Dendritic cell treated with granulocyte-macrophage colony-stimulating factor and Interleukin-4, amounts not matched to agents 40 ng/mL and 50 ng/mL, for 4 days (primary cell): ENCODE measurements around the gene ADGRB3.

Source experiments
- H3K27ac Mint-ChIP-seq: one replicate; pipeline ENCODE4 v1.8.0; 2022; ENCODE audit warnings: mild to moderate bottlenecking, mixed read lengths
- H3K27me3 Mint-ChIP-seq: one replicate; pipeline ENCODE4 v1.8.0; 2022; ENCODE audit warnings: mild to moderate bottlenecking, mixed read lengths
- H3K36me3 Mint-ChIP-seq: one replicate; pipeline ENCODE4 v1.8.0; 2022; ENCODE audit warnings: low read depth, mixed read lengths
- H3K4me1 Mint-ChIP-seq: one replicate; pipeline ENCODE4 v1.8.0; 2022; ENCODE audit warnings: low read depth, mixed read lengths
- H3K4me3 Mint-ChIP-seq: one replicate; pipeline ENCODE4 v1.8.0; 2022; ENCODE audit warnings: mild to moderate bottlenecking, moderate library complexity, mixed read lengths
- H3K9me3 Mint-ChIP-seq: one replicate; pipeline ENCODE4 v1.8.0; 2022; ENCODE audit warnings: mixed read lengths
- intact Hi-C: fragments of 100-400 bp; cut with micrococcal nuclease; formaldehyde crosslinking; loops from one replicate; pipeline ENCODE4 v1.15.0; 2022

Gene ADGRB3

DNA sequence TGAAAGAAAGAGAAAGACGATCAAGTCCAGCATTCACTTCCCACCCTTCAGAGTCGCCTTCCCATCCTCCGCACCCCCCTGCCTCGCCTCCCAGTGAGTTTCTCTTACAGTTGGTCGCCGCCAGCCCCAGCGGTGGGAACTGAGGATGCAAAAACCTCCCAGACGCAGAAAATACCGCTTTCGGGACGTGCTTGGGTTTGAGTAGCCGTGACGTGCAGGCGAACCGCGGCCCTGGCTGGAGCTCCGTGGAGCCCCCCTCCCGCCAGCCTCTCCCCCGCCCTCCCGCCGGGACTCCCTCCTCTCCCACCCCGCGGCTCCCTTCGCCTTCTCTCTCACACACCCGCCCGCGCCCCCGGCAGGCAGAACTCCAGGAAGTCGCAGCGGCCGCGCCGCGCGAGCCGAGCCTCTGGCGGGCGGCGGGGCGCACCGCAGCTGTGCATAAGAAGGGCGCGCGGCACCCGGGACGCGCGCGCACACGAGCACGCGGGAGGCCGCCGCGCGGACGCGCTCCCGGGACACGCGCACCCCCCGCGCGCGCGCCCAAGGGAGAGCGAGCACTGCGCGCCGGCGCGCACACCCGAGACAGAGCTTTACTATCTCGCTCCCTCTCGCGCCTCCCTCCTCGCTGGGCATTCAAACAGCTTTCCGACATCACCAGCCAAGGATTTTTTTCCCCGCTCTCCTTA, at the start of gene ADGRB3:
ADGRB3 (plus strand) TSS at position 557 of the 686 bp plus-strand sequence. CDS start 3,394 bp downstream, outside the sequence.
- intact Hi-C loops, result loop anchor here (5.0 kb wide), 1 partner anchor 332 kb away; no protein-coding TSS in a partner anchor
- H3K36me3 Mint-ChIP-seq, result peaks cover 10% of the 10 kb centered on the region
- H3K4me1 Mint-ChIP-seq, result peaks cover 29% of the 10 kb centered on the region
- peaks cover 50% of the 10 kb centered on the region for H3K27me3 Mint-ChIP-seq
- peak within 1 kb of the TSS; percentile 17 for H3K27ac Mint-ChIP-seq
- peak within 1 kb of the TSS; percentile 74 for H3K4me3 Mint-ChIP-seq
- H3K9me3 Mint-ChIP-seq, result no peaks in the 10 kb centered on the region

DNA sequence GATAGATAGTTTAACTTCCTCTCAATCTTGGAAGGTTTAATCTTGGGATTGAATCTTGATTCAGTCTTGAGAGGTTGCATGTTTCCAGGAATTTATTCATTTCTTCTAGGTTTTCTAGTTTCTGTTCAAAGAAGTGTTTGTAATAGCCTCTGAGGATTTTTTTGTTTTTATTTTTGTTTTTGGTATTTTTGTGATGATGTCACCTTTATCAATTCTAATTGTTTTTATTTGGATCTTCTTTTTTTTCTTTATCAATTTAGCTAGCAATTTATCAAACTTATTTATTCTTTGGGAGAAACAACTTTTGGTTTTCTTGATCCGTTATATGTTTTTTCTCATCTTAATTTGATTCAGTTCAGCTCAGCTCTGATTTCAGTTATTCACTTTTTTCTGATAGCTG, 41.5 kb upstream of the ADGRB3 start:
- Mint-ChIP-seq H3K27ac (no peak overlapping the region), H3K4me1 (no peaks in the 10 kb centered on the region), H3K9me3 (peaks cover 8% of the 10 kb centered on the region), H3K36me3 (no peaks in the 10 kb centered on the region), H3K4me3 (no peak overlapping the region), H3K27me3 (no peaks in the 10 kb centered on the region)
- intact Hi-C loops, result no loop called here

DNA sequence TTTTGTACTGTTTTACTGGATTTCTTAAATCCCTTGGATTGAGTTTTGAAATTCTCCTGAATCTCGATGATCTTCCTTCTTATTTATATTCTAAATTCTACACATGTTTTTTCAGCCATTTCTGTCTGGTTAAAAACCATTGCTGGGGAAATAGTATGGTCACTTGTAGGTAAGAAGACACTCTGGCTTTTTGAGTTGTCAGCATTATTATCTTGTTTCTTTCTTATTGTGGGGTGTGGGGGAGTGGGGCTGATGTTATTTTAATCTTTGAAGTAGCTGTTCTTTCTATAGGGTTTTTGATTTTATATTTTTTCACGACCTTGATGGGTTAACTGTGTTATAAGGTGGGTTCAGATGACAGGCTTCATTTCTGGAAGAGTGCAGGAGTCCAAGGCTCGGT, 37.4 kb upstream of the ADGRB3 start:
- H3K27ac Mint-ChIP-seq, result no peak overlapping the region
- no peaks in the 10 kb centered on the region for H3K4me1 Mint-ChIP-seq
- H3K4me3 Mint-ChIP-seq, result no peak overlapping the region
- intact Hi-C loops, result no loop called here
- no peaks in the 10 kb centered on the region for H3K27me3 Mint-ChIP-seq
- H3K36me3 Mint-ChIP-seq, result no peaks in the 10 kb centered on the region
- H3K9me3 Mint-ChIP-seq, result peaks cover 8% of the 10 kb centered on the region

DNA sequence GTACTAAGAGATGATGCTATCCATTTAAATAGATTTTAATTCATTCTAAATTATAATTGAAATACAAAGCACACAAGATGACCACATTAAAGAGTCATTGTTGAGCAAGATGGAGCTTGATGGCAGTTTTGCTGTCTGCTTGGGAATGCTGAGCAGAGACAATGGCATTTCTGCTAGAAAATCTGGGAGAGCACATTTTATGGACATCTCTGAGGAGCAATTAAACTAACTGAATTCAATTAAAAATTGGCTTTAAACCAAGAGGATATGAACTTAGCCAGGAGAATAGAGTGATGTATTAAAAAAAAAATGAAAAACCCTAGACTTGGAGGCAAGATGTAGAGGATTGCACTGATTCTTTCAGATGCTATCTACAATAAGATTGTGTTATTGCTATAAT, 19.1 kb upstream of the ADGRB3 start:
- Mint-ChIP-seq H3K4me3 (no peak overlapping the region), H3K4me1 (peaks cover 9% of the 10 kb centered on the region), H3K9me3 (no peaks in the 10 kb centered on the region), H3K27me3 (no peaks in the 10 kb centered on the region), H3K36me3 (no peaks in the 10 kb centered on the region), H3K27ac (no peak overlapping the region)
- intact Hi-C loops, result no loop called here

DNA sequence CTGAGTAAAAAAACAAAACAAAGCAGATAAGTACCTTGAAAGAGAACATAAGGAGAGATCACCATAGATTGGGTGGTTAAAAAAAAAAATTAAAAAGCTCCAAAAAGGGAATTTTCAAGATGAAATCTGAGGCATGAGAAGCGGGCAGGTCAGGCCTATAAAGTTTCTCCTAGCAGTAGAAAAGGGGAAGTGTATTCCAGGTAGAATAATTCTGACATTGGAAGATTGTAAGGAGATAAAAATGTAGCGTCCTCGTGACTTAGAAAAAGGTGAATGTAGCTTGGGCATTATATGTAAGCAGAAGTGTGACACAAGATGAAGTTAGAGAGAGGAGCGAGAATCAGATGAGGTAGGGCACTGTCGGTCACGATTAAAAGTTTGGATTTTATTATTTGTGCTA, 9.1 kb upstream of the ADGRB3 start:
- no peak overlapping the region for H3K4me3 Mint-ChIP-seq
- H3K27ac Mint-ChIP-seq, result no peak overlapping the region
- intact Hi-C loops, result no loop called here
- no peaks in the 10 kb centered on the region for H3K36me3 Mint-ChIP-seq
- H3K9me3 Mint-ChIP-seq, result no peaks in the 10 kb centered on the region
- peaks cover 5% of the 10 kb centered on the region for H3K4me1 Mint-ChIP-seq
- peaks cover 6% of the 10 kb centered on the region for H3K27me3 Mint-ChIP-seq

DNA sequence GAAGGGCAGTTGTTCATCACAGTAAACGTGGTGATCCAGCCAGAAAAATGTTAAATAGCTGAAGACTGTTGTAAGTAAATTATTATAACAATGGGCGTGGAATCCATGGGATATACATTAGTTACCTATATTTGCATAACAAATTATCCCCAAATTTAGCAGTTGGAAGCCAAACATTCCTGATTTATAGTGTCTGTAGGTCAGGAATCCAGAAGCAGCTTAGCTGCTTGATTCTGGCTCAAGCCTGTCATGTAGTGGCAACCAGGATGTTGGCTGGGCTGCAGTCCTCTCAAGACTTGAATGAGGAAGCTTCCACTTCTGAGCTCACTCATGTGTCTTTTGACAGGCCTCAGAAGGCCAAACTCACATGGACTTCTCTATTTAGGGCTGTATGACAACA, 6.9 kb upstream of the ADGRB3 start:
- no peaks in the 10 kb centered on the region for H3K36me3 Mint-ChIP-seq
- H3K9me3 Mint-ChIP-seq, result no peaks in the 10 kb centered on the region
- H3K4me3 Mint-ChIP-seq, result no peak overlapping the region
- intact Hi-C loops, result no loop called here
- peak overlapping the region; percentile 41 for H3K27ac Mint-ChIP-seq
- peaks cover 5% of the 10 kb centered on the region for H3K4me1 Mint-ChIP-seq
- H3K27me3 Mint-ChIP-seq, result peaks cover 6% of the 10 kb centered on the region

DNA sequence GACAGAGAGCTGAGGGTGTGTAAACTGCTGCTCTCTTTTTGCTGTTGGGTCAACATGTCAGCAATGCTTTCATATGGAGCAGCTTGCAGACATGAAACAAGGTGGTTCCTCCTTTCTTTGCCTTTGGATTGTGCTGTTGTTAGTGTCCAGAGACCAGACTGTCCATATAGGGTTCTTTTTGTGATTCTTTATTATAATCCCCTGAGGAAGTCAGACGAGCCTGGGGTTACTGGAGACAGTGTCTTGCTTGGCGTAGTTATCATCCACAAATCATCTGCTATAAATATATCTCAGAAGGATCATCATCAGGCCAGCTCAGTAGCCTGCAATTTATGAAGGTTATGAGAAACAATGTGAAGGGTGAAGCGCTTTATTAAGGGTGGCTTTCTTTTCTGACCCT, 2.3 kb upstream of the ADGRB3 start:
- Mint-ChIP-seq H3K36me3 (peaks cover 10% of the 10 kb centered on the region), H3K4me3 (no peak overlapping the region), H3K4me1 (peaks cover 26% of the 10 kb centered on the region), H3K9me3 (no peaks in the 10 kb centered on the region), H3K27me3 (peaks cover 40% of the 10 kb centered on the region), H3K27ac (no peak overlapping the region)
- intact Hi-C loops, result loop anchor here (5.0 kb wide), 1 partner anchor 335 kb away; no protein-coding TSS in a partner anchor

DNA sequence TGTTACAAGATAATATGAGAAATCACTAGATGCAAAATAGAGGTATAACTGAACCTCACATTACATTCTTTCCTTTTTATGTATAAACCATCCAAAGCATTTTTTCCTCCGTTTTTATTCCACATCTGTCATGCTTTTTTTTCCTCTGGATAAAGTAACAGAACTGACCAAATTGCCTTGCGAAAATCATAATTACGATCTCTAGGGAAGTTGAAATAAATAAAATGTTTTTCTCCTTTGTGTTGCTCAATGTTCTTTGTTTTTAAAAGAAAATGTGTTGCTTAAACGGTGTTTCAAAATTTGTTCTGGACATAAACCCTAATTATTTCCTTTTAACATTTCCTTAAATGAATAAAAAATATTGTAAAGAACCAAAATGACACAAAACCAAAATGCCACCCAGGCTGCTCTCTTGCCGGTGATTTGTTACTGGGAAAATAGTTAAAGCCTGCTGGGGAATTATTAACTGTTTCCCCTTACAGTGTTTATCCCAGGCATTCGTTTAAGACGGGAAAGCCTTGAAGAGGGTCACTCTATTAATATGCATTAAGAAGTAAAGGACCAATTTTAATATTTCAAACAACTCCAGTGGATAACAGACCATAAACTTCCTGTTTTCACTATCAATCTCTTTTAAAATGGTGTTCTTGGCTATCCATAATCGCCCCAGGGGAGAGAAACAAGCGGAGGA, 1.7 kb upstream of the ADGRB3 start:
- no peaks in the 10 kb centered on the region for H3K9me3 Mint-ChIP-seq
- peaks cover 24% of the 10 kb centered on the region for H3K4me1 Mint-ChIP-seq
- H3K36me3 Mint-ChIP-seq, result peaks cover 10% of the 10 kb centered on the region
- H3K27me3 Mint-ChIP-seq, result peaks cover 44% of the 10 kb centered on the region
- intact Hi-C loops, result loop anchor here (5.0 kb wide), 1 partner anchor 334 kb away; no protein-coding TSS in a partner anchor
- H3K4me3 Mint-ChIP-seq, result no peak overlapping the region
- H3K27ac Mint-ChIP-seq, result no peak overlapping the region

DNA sequence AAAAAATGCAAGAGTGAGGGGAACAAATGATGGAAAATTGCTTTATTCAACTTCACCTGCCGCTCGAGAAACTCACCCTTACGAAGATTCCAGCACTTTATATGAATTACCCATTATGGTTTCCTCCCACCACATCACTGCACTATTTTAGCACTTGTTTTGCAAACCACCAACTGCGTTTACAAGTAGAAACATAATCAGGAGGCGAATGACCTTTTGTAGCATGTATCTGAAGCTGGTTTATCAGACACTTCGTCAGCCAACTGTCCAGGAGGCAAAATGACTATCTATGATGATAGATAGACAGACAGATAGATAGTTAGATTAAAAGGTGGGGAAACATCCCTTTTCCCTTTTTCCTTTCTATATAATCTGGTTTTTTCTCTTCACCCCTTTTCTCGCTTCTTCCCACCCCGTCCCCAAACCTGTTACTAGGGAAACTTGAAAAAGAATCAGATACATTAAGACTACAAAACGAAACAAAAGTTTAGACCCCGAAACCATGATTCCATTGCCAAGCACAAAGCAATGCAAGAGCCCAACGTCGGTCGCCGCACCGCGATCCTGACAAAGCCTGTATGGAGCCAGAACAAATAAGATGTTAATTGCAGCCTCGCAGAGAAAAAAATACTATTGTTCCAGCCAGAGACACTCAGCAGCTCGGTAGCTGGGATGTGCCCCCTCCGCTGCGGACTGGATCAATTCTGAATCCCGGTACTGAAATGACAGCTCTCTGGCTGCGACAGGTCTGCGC, 933 bp upstream of the ADGRB3 start:
- peak overlapping the region; percentile 74 for H3K4me3 Mint-ChIP-seq
- H3K27me3 Mint-ChIP-seq, result peaks cover 45% of the 10 kb centered on the region
- peak overlapping the region; percentile 17 for H3K27ac Mint-ChIP-seq
- H3K9me3 Mint-ChIP-seq, result no peaks in the 10 kb centered on the region
- peaks cover 10% of the 10 kb centered on the region for H3K36me3 Mint-ChIP-seq
- peaks cover 22% of the 10 kb centered on the region for H3K4me1 Mint-ChIP-seq
- intact Hi-C loops, result loop anchor here (5.0 kb wide), 1 partner anchor 333 kb away; no protein-coding TSS in a partner anchor

DNA sequence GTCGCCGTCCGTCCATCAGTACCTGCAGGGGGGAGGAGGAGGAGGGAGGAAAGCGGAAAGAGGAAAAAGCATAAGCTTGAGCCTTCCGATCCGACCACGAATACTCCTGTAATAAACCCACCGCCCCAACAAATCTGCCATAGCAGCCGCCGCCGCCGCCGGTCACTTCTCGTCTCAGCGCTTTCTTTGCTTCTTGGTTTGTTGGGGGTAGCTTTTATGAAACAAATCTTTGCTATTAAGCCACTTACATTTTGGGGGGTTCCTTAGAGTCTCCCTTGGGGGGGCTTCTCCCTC, 277 bp downstream of the ADGRB3 start:
- Mint-ChIP-seq H3K4me3 (peak overlapping the region; percentile 74), H3K36me3 (peaks cover 10% of the 10 kb centered on the region), H3K27me3 (peaks cover 50% of the 10 kb centered on the region), H3K9me3 (no peaks in the 10 kb centered on the region), H3K4me1 (peaks cover 34% of the 10 kb centered on the region), H3K27ac (peak overlapping the region; percentile 17)
- intact Hi-C loops, result no loop called here

DNA sequence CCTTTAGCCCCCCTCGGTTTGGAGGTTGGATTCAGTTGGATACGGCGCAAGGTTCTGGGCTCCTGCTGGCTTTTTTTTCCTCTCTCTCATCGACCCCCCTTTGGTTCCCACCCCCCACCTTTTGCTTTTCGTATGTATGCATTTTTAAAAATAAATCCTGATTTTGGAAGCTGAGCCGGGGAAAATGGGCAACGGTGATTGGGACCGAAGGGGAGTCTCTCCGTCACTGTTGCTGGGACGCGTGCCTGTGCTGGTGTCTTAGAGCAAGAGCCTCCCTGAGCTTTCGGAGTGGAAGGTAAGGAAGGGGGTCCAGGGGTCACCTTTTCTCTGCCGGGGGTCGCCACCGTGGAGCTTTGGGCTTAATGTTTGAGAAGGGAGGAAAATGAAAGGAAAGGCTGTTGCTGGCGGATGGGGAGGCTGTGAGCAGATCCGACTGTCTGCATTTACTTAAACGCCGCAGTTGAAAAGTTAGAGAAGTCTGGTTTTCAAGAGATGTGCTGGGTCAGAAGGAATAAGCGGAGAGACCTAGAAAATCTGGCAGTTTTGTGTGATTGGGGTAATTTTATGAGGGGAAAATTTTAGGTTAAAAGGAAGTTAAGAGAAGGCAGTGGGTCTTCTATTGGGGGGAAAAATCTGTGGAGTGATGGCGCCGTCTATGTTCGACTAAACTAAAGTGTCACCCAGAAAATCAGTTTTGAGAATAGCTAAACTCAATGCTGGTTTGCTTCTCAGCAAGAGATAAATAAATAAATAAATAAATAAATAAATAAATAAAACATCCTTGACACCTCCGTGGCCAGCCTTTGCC, 828 bp downstream of the ADGRB3 start:
- Mint-ChIP-seq H3K4me3 (peak overlapping the region; percentile 74), H3K36me3 (peaks cover 10% of the 10 kb centered on the region), H3K27me3 (peaks cover 49% of the 10 kb centered on the region), H3K27ac (peak overlapping the region; percentile 17), H3K4me1 (peaks cover 39% of the 10 kb centered on the region), H3K9me3 (no peaks in the 10 kb centered on the region)
- intact Hi-C loops, result no loop called here

DNA sequence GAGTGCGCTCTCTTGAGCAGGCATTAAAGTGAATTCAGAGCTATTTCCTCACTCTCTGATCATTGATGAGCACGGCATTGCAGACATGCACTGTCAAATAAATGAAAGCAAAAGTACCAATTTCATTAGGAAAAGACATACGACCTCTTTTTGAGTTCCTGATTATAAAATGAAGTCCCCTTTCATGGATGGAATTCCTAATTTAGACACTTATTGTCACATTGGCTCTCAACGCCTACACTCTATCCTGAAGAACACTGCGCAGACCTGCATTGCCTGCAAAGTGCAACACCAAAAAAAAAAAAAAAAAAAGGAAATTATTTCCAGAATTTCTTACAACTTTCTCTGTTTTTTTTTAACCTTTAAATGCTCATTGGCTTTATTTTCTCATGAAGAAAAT, 1.6 kb downstream of the ADGRB3 start:
- peaks cover 39% of the 10 kb centered on the region for H3K4me1 Mint-ChIP-seq
- H3K9me3 Mint-ChIP-seq, result no peaks in the 10 kb centered on the region
- H3K36me3 Mint-ChIP-seq, result peaks cover 10% of the 10 kb centered on the region
- H3K4me3 Mint-ChIP-seq, result no peak overlapping the region
- intact Hi-C loops, result no loop called here
- peaks cover 49% of the 10 kb centered on the region for H3K27me3 Mint-ChIP-seq
- no peak overlapping the region for H3K27ac Mint-ChIP-seq

DNA sequence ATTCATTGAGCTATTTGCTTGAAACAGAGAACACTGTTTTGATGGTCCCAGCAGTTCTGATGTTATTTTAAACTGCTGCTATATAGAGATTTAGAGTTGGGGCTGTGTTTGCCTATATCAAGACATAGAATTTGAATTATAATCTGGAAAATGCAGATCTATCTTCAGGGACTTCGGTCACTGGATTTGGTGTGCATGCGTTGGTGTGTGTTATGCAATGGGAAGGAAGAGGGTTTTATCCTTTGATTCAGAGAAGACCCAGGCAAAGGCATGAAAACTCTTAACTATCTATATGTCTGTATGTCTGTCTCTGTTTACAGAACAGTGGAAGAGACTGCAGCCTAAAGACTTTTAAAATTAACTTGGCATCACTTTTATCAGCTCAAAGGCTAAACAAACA, 2.0 kb downstream of the ADGRB3 start:
- intact Hi-C loops, result no loop called here
- Mint-ChIP-seq H3K4me3 (no peak overlapping the region), H3K27me3 (peaks cover 49% of the 10 kb centered on the region), H3K4me1 (peaks cover 39% of the 10 kb centered on the region), H3K9me3 (no peaks in the 10 kb centered on the region), H3K27ac (no peak overlapping the region), H3K36me3 (peaks cover 10% of the 10 kb centered on the region)
